HG03103 (cell line): ENCODE results near the gene PNPLA7.
"Not testable (repeated sequence)": the region's sequence is repeated elsewhere in the genome, so short reads cannot be mapped to it uniquely, and the experiment has no call there.

ENCODE experiments used
- ATAC-seq: cut with Tn5 transposase; IDR thresholded peaks from one replicate; pipeline ENCODE4 v1.9.1; 2021; ENCODE audit warnings: low read depth; ENCODE audit not compliant: unreplicated experiment

PNPLA7 gene

GRCh38 chr9:137575716-137576411, 25.7 kb upstream of the PNPLA7 start:
- no peak for ATAC-seq

DNA sequence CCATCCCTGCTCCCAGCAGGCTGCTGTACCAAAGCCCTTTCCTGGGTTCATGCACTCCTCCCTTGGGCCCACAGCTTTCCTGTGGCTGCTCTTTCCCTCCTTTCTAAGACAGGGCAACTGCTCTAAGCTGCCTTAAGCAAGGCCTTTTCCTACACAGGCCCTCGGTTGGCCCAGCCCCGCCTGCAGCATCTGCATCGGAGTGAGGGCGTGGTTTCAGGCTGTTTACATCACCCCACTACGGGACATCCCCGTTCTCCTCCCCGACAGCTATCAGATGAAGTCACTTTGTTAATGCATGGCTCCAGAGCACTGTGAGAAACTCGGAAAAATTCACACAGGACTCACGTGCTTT, 25.1 kb upstream of the PNPLA7 start:
- no peak for ATAC-seq

DNA sequence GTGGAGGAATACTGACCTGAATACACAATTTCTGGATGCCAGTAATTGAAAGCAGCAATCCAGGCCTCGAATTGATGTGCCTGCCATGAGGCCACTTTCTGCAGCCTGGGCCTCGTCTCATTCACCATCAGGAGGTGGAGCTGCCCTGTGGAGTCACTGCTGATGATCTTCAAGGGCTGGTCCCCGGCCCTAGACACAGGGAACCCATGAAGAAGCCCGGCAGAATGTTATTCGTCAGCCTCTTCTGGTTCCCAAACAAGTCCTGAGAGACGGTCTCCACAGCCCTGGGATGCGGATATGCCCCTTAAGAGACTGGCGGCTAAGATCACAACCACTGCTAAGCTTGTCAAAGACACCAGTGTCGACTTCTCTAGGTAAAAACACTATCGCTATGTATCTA, 24.0 kb upstream of the PNPLA7 start:
- ATAC-seq = no peak

GRCh38 chr9:137570566-137570965, 20.4 kb upstream of the PNPLA7 start:
- ATAC-seq = no peak

- ATAC-seq = no peak
These were observed 19.5 kb upstream of the PNPLA7 start for GRCh38 chr9:137569609-137570203.

GRCh38 chr9:137568445-137568844, 18.2 kb upstream of the PNPLA7 start:
- not testable (repeated sequence) for ATAC-seq

GRCh38 chr9:137564817-137565411, 14.7 kb upstream of the PNPLA7 start:
- no peak for ATAC-seq

GRCh38 chr9:137564134-137564533, 13.9 kb upstream of the PNPLA7 start:
- no peak for ATAC-seq

DNA sequence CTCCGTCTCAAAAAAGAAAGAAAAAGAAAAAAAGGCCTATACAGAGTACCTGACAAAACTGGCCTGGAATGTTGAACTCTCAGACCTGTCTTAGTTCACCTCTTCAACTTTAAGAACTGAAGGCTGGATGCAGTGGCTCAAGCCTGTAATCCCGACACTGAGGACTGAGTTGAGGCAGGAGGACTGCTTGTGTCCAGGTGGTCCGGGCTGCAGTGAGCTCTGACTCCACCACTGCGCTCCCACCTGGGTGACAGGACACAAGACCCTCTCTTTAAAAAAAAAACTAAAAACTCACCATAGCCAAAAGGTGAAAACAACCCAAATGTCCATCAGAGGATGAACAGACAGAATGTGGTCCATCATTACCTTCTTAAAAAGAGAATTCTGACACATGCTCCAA, 7.9 kb upstream of the PNPLA7 start:
- ATAC-seq = no peak

DNA sequence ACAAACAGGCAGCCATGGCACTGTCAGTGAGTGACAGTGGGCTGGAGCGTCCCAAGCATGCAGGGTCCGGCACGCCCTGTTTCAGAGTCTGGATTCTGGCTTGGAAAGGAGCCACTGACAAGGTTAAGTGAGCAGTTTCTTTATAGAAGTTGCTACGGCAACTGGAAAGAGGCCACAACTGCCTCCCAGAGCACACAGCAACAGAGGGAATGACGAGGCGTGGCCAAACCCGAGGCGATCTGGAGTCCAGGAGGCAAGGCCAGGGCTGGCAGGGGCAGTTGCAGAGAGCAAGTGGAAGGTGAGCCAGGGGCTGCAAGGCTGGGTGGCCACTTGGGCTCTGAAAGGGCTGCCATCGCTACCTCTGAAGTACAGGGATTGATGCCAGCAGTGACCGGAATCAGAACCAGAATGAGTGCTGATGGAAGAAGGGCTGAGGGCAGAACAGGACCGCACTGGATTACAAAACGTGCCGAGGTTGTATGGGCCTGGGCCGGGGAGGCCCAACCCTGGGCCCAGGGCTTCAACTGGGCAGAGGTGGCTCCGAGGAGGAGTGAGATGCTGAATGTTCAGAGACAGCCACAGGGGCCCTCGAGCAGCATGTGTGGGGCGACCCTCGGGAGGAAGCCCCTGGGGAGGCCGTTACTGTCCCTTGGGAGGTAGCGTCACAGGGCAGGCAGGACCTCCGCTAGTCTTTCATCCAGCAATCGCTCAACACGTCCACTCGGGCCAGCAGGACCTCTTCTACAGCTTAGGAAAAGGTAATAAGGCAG, 6.1 kb upstream of the PNPLA7 start:
- ATAC-seq = no peak

DNA sequence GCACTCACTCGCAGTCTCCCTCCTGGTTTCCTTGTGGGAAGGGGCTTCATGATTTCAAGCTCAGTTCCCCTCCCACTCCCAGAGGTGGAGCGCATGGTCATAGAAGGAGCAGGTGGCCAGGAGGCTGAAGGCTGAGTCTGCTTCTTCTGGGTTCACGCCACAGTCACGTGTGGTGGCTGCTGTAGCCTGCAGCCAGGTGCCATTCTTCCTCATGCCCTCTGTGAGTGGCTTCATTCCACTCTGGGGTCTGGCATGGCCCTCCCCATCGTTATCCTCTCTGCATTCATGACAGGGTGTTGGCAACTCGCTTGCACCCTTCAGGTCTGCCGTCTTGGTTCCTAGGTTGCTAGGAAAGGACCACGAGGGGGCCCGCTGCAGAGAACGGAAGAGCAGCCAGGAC, 5.0 kb upstream of the PNPLA7 start:
- ATAC-seq = no peak

DNA sequence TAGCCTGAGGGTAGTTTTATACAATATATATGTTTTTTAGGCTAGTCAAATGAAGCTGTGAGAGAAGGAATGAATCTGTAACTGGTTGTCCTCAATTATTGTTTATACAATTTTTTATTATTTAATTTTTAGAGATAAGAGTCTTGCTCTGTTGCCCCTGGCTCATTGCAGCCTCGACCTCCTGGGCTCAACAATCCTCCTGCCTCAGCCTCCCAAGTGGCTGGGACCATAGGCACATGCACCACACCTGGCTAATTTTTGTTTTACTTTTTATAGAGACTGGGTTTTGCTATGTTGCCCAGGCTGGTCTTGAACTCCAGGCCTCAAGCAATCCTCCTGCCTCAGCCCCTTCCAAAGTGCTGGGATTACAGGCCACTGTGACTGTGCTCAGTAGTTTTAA, 4.1 kb upstream of the PNPLA7 start:
- ATAC-seq = no peak

DNA sequence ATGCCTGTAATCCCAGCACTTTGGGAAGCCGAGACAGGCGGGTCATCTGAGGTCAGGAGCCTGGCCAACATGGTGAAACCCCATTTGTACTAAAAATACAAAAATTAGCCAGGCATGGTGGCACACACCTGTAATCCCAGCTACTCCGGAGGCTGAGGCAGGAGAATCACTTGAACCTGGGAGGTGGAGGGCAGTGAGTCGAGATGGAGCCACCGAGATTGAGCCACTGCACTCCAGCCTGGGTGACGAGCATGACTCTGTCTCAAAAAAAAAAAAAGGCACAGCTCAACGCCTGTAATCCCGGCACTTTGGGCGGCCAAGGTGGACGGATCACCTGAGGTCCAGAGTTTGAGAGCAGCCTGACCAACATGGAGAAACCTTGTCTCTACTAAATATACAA, 3.5 kb upstream of the PNPLA7 start:
- not testable (repeated sequence) for ATAC-seq

- ATAC-seq = peak; percentile 14
These were observed 2.0 kb upstream of the PNPLA7 start for GRCh38 chr9:137552022-137552768.

GRCh38 chr9:137551264-137552021, 1.2 kb upstream of the PNPLA7 start, which contains the start of gene MRPL41:
Gene MRPL41 (plus strand): TSS chr9:137551879. CDS start chr9:137552082, 203 bp downstream.
- peak; percentile 70 for ATAC-seq

GRCh38 chr9:137550958-137551263, 709 bp upstream of the PNPLA7 start:
- not testable (repeated sequence) for ATAC-seq

DNA sequence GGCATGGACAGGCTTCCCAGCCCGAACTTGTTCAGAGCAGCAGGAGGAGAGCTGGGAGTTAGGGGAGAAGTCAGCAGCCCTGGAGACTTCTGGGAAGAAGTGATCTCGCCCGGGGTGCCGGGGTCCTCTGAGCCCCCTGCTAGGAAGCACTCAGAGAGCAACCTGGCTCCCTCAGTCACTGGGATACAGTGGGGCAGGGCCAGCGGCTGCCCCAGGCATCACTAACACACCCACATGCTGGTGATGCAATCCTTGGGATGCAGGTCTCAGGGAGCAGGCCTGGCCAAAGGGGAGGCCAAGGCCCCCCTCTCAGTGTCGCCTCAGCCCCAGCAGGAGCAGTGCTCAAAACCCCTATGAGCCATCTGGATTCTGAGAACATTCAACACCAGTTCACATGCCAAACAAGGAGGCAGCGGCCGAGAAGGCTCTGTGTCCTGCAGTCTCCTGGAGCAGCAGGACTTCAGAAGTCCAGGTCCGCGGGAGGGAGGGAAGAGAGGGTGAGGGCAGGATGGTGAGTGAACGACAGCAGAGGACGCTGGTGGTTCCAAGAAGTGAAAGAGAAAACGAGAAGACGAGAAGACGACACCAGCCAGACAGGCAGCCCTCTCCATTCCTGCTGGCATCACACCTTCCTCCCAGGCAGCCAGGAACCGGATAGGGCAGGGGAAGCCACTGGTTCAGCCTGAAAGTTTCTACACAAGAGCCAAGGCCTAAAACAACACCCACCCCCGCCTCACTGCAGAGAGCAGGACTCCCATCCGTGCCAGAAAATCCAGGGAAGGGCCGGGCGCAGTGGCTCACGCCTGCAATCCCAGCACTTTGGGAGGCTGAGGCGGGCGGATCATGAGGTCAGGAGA, 2.3 kb downstream of the PNPLA7 start:
- ATAC-seq = no peak

DNA sequence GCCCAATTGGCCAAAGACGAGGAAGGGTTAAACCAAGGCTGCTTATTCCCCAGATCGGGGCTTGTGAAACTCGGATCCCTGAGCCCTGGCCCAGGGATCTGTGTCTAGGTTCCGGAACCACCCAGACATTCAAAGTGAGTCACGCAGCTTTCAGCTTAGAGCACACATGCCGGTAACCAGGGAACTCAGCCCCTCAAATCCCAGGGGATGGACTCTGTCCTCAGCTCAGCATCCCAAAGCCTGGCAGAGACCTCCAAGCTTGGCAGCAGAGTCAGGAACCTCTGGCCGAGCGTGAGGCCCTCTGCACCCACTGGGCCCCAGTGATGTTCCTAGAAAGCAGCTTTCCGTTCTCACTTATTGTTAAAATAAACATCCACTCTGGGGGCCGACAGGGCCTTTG, 5.1 kb downstream of the PNPLA7 start:
- ATAC-seq = no peak

- ATAC-seq = no peak
These were observed 5.9 kb downstream of the PNPLA7 start for GRCh38 chr9:137544176-137544760.
